ACHN (cell line): ENCODE results near the gene GNB2.
"Not testable (repeated sequence)": the region's sequence is repeated elsewhere in the genome, so short reads cannot be mapped to it uniquely, and the experiment has no call there.

Source experiments
- DNase-seq: peaks from one replicate; pipeline ENCODE4 v3.0.0-alpha.2; 2015
- in situ Hi-C: cut with HindIII; loops from 2 replicates; pipeline ENCODE4 v1.10.0; 2017; ENCODE audit warnings: low sequenced_read_pairs, low pct_ligation_motif_present, low pct_unique_long_range_greater_than_20kb

The GNB2 gene

DNA sequence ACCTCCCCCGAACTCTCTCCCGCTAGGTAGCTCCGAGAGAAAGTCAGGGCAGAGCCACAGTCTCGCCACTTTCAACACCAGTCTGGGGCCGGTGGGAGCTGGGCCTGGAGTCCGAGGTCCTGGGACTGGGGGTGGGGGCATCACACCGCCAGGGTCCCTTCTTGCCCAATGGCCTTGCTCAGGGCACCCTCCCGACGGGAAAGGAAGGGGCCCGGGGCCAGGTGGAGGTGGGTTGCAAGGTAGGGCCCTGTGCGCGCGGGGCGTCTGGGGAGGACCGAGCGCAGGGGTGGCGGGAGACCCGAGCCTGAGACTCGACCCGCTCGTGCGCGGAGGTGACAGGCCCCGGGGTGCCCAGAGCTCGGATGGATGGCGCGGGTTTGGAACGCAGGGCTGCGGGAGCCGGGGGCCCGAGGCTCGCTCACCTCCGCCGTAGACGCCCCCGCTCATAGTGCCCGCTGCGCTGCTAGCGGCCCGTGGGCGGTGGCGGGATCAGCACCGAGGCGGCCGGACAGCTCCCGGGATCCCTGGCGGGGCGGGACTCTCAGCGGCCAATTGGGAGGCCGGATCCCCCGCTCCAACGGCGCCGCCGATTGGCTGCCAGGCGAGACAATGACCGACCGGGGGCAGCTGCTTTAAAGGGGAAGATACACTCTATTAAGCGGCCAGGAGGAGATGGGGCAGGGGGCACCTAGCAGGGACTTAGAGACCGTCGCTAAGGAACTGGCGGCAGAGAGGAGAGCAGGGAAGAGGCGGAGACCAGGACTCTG is 17.4 kb upstream of the GNB2 start, which contains the start of gene ACTL6B:
Gene ACTL6B, minus strand, starts transcription at position 541 of the 767 bp plus-strand sequence. Its CDS starts 94 bp downstream, at position 447.
- DNase-seq: peak; percentile 42
- in situ Hi-C loops: no loop called here

- in situ Hi-C loops, DNase-seq: not testable (repeated sequence)
Observed at GRCh38 chr7:100662194-100662776, 11.3 kb upstream of the GNB2 start.

GRCh38 chr7:100665168-100665726 is 8.3 kb upstream of the GNB2 start:
- in situ Hi-C loops: no loop called here
- no peak for DNase-seq

- in situ Hi-C loops: no loop called here
- no peak for DNase-seq
Observed at GRCh38 chr7:100667331-100668068, 6.0 kb upstream of the GNB2 start.

DNA sequence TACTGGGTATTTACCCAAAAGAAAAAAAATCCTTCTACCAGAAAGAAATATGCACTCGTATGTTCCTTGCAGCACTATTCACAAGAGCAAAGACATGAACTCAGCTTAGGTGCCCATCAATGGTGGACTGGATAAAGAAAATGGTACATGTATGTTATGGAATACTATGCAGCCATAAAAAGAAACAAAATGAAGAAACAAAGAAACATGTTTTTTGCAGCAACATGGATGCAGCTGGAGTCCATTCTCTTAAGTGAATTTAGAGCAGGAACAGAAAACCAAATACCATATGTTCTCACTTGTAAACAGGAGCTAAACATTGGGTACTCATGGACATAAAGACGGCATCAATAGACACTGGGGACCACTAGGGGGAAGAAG is 5.5 kb upstream of the GNB2 start:
- in situ Hi-C loops: no loop called here
- no peak for DNase-seq

DNA sequence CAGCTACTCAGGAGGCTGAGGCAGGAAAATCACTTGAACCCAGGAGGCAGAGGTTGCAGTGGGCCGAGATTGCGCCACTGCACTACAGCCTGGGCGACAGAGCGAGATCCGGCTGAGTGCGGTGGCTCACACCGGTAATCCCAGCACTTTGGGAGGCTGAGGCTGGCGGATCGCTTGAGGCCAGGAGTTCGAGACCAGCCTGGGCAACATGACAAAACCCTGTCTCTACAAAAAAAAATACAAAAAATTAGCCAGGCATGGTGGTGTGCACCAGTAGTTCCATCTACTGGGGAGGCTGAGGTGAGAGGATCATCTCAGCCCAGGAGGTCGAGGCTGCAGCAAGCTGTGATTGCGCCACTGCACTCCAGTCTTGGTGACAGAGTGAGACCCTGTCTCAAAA is 4.4 kb upstream of the GNB2 start:
- DNase-seq, in situ Hi-C loops: not testable (repeated sequence)

DNA sequence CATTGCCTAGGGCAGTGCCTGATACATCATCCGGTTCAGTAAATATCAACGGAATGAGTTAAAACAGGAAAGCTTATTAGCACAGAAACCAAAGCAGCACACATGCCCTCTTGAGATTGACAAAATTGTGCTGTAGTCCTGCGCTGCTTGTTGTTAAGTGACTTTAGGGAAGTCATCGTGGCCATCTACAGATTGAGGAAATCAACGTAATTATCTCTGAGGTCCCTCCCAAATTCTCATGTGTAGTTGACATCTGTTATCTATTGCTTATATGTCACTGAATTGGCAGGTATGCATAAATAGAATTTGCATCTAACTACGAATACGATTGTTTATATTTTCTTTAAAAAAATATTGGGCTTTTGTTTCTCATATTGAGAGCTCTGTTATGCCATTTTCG is 3.5 kb upstream of the GNB2 start:
- in situ Hi-C loops: no loop called here
- no peak for DNase-seq

DNA sequence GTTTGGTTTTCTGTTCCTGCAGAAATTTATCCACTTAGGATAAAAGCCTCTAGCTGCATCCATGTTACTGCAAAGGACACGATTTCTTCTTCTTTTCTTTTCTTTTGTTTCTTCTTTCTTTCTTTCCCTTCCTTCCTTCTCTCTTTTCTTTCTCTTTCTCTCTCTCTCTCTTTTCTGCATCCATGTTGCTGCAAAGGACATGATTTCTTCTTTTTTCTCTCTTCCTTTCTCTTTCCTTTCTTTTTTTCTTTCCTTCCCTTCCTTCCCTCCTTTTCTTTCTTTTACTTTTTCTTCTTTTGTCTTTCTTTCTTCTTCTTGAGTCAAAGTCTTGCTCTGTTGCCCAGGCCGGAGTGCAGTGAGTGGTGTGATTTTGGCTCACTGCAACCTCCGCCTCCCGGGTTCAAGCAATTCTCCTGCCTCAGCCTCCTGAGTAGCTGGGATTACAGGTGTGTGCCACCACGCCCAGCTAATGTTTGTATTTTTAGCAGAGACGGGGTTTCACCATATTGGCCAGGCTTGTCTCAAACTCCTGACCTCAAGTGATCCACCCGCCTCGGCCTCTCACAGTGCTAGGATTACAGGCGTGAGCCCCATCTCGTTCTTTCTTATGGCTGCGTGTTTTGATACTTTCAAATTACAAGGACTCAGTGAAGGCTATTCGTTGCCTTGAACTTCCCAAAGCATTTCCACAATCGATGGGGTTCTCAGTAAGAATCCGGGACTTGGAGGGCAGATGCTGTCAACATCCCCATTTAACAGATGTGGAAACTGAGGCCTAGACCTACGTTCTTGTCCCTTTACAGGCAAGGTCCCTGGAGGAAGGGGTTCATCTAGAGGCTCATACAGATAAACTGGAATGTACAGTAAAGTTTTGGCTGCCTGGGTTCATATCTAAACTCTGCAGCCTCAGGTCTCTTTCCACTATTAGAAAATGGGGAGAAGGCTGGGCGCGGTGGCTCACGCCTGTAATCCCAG is 1.9 kb upstream of the GNB2 start:
- DNase-seq: no peak
- in situ Hi-C loops: no loop called here

DNA sequence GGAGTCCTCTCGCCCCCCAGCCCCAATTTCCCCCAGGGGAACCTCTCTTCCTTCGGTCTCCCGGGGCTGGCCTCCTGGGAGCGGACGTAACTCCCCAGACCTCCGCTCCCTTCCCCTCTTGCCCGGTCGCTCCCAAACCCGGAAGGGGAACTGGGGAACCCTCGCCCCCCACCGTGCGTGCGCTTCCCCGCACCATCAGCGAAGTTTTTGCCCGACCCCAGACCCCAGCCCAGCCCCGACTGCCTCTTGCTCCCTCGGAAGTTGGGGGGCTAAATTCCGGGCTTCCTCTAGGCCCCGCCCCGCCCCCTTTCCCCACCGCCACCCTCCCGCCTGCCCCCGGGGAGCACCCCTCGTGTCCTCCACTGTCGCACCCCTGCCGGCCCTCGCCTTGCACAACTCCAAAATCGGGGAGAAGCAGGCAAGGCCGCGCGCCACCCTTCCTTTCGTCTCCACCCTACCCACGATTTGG is 436 bp downstream of the GNB2 start:
- in situ Hi-C loops: no loop called here
- DNase-seq: peak; percentile 21

DNA sequence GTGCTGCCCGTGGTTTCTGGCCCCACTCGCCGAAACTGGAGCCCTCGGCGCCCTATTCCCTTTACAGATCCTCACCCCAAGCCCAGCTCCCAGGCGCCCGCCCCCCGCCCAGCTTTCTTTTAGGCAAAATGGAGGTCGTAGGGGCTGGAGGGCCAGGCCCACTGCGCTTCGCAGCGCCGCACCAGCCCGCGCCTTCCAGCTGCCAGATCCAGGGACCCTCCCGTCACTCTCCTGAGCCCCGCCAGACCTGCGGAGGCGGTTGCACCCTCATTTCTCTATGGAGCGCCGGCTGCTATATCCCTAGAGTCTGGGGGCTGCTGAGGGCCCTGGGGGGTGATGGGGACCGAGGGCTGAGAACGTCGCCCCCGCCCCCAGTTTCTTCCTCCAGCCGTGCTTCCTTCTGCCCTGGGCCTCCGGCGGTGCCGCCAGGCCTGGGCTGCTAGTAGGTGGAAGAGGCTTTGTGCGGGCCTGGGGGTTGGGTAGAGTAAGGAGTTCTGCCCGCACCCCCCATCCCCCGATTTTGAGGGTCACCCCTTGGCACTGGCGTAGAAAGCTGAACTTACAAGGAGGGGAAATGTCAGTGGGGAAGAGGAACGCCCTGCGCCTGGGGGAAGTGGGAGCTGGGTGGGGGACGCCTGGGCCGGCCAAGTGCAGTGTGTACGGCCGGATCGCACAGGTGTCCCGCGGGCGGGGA is 1.0 kb downstream of the GNB2 start:
- DNase-seq: peak; percentile 28
- in situ Hi-C loops: no loop called here

DNA sequence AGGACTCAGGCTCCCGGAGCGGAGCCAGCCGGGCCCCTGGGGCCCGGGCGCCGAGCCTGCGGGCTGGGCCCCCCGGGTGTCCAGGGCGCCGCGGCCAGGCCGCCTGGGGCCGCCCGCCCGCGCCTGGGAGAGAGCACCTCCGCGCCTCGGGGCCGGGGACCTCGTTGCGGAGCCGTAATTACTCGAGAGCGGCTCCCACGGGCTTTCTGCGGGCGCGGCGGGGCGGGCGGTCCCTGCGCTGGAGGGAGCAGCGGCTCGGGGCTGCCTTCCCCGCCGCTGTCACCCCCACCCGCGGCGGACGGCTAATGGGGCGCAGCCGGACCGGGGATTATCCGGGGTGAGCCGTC is 1.5 kb downstream of the GNB2 start:
- in situ Hi-C loops: no loop called here
- peak; percentile 27 for DNase-seq

DNA sequence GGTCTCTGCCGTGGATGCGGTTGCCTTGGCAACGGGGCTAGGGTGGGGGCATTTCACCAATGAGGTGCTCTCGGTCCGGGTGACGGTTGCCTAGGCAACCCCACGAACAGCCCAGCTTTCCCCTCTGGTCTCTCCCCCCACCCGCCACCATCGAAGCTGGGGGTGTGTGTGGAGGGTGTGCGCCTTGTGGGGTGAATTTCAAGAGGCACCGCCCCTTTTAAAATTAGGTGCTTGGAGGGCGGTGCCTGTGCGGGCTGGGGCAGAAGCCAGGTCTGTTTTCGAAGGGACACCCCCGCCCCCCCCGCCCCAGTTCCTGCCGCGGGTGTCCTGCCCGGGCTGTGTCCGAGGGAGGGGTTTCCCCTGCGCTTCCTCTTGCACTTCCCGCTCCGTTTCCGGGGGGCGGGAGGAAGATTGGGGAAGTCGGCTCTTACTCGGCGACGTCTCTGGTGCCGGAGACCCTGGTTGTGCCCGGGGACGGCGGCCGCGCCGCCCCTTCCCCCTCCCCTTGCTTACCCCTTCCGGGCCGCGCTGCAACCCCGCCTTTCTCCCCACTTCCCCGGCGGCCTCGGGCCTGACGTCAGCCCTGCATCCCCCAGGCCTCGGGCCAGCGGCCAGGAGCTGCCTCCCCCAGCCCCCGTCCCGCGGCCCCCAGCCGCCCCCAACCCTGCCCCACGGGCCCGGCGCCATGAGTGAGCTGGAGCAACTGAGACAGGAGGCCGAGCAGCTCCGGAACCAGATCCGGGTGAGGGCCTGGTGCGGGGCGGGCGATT is 2.2 kb downstream of the GNB2 start:
- peak; percentile 59 for DNase-seq
- in situ Hi-C loops: no loop called here

GRCh38 chr7:100676501-100677306 is 3.2 kb downstream of the GNB2 start:
- DNase-seq: no peak
- in situ Hi-C loops: no loop called here

- DNase-seq: no peak
- in situ Hi-C loops: no loop called here
Observed at GRCh38 chr7:100677308-100678267, 4.0 kb downstream of the GNB2 start.

GRCh38 chr7:100678291-100678984 is 4.9 kb downstream of the GNB2 start:
- in situ Hi-C loops: no loop called here
- no peak for DNase-seq
